ENCODE measurements around the gene HJV.

GRCh38 chr1:145994391-145995120, 27.0 kb downstream of the HJV start:
- TF ChIP-seq EZH2 (IDR thresholded peaks at IDR 0.05; ENCODE audit: borderline replicate concordance) (no peak), CTCF (IDR thresholded peaks at IDR 0.05; ENCODE audit: poor library complexity) (no peak), EZH2phosphoT487 (IDR thresholded peaks at IDR 0.05; ENCODE audit: low read depth, severe bottlenecking, unreplicated experiment) (no peak)

All from hepatocyte (in vitro differentiated cells).